GM12878 (cell line): Measurements from ENCODE around the gene HPS5. TPM values are rescaled to one million over a fixed set of nuclear protein-coding genes. Genes with fewer than 3 reads are reported as not detected.

Experiments
- ATAC-seq: fragments of 200-7000 bp; cut with Tn5 transposase; 3 replicates; pipeline ENCODE4 v1.9.1; 2020; ENCODE audit warnings: mild to moderate bottlenecking, moderate library complexity
- BruUV-seq: library from RNA; stranded (reverse); fragments of 400-500 nt; replicated peaks from 2 replicates; lab custom pipeline; 2021; lab: Mats Ljungman, UMichigan
- CTCF ChIA-PET: fragments of 300-600 bp; sonication (Branson Sonifier 250); formaldehyde crosslinking; extraction: SDS; loops from one replicate; lab custom pipeline; 2021; ENCODE audit warnings: inconsistent platforms; lab: Yijun Ruan, JAX
- POLR2A ChIA-PET: fragments of 350-600 bp; formaldehyde crosslinking; extraction: SDS; loops from one replicate; lab custom pipeline; 2021; ENCODE audit warnings: inconsistent platforms; lab: Charles Lee
- RAD21 ChIA-PET: fragments of 300-600 bp; sonication (Branson Sonifier 250); formaldehyde crosslinking; loops from one replicate; lab custom pipeline; 2023; ENCODE audit warnings: antibody characterized with exemption; ENCODE audit not compliant: unreplicated experiment; lab: Charles Lee
- SMC1A ChIA-PET: fragments of 300-600 bp; sonication (Branson Sonifier 250); formaldehyde crosslinking; loops from one replicate; lab custom pipeline; 2023; ENCODE audit not compliant: unreplicated experiment, uncharacterized antibody; lab: Charles Lee
- DNase-seq: peaks from one replicate; pipeline ENCODE4 v3.0.0-alpha.2; 2011; ENCODE audit warnings: low read depth, low spot score
- FAIRE-seq: peaks from 3 replicates; lab custom pipeline; 2011; peaks lifted over from hg19 to GRCh38; lab: Jason Lieb, UNC
- H2AFZ ChIP-seq: 2 replicates; pipeline ENCODE4 v1.6.0; 2011; ENCODE audit warnings: low read depth, low read length, control low read depth; ENCODE audit not compliant: control insufficient read depth
- H3K27ac ChIP-seq: 2 replicates; pipeline ENCODE4 v1.5.1; 2011; ENCODE audit warnings: control low read depth; ENCODE audit not compliant: control insufficient read depth, insufficient read depth
- H3K27me3 ChIP-seq, 2 experiments: replicated peaks in 1 of 2; 2 replicates each; pipeline versions ENCODE4 v1.6.0 to v1.6.1; 2011; ENCODE audit warnings: low read length in 1 of 2; ENCODE audit not compliant: control insufficient read depth in 2 of 2, insufficient read depth in 2 of 2
- H3K36me3 ChIP-seq, 2 experiments: 2 replicates each; pipeline ENCODE4 v1.5.1; 2011; ENCODE audit warnings: low read length in 1 of 2; ENCODE audit not compliant: control insufficient read depth in 2 of 2, insufficient read depth in 2 of 2
- H3K4me1 ChIP-seq: 2 replicates; pipeline ENCODE4 v1.6.1; 2011; ENCODE audit warnings: mild to moderate bottlenecking, low read length, moderate library complexity, mixed read lengths; ENCODE audit not compliant: control insufficient read depth, insufficient read depth
- H3K4me2 ChIP-seq: 2 replicates; pipeline ENCODE4 v1.6.0; 2011; ENCODE audit warnings: control low read depth; ENCODE audit not compliant: control insufficient read depth, insufficient read depth
- H3K4me3 ChIP-seq: fragments of 200-600 bp; sonication (generic); 2 replicates; pipeline ENCODE4 v1.5.1; 2016
- H3K79me2 ChIP-seq: 2 replicates; pipeline ENCODE4 v1.6.0; 2011; ENCODE audit warnings: low read length; ENCODE audit not compliant: control insufficient read depth, insufficient read depth
- H3K9ac ChIP-seq: 2 replicates; pipeline ENCODE4 v1.8.0; 2011; ENCODE audit warnings: low read length, control low read depth, mixed read lengths; ENCODE audit not compliant: control insufficient read depth, insufficient read depth
- H3K9me3 ChIP-seq: replicated peaks from 3 replicates; pipeline ENCODE4 v1.5.1; 2011; ENCODE audit warnings: mild to moderate bottlenecking, low read length; ENCODE audit not compliant: control insufficient read depth, insufficient read depth
- H4K20me1 ChIP-seq: 2 replicates; pipeline ENCODE4 v1.6.0; 2011; ENCODE audit not compliant: control insufficient read depth, insufficient read depth
- CHD2 ChIP-seq: IDR thresholded peaks from 2 replicates; pipeline ENCODE4 v1.6.1; 2011; ENCODE audit warnings: low read depth, low read length, improper control_type of control experiment, borderline replicate concordance
- CREM ChIP-seq: IDR thresholded peaks from 2 replicates; pipeline ENCODE4 v1.6.1; 2014; ENCODE audit warnings: antibody characterized with exemption, low read depth
- MLLT1 ChIP-seq: fragments of 450-650 bp; IDR thresholded peaks from 2 replicates; pipeline ENCODE4 v1.6.1; 2016; ENCODE audit warnings: mild to moderate bottlenecking
- MTA2 ChIP-seq: fragments of 450-650 bp; IDR thresholded peaks from 2 replicates; pipeline ENCODE4 v1.6.1; 2016; ENCODE audit warnings: low read depth, mild to moderate bottlenecking, moderate library complexity
- NBN ChIP-seq: fragments of 450-650 bp; IDR thresholded peaks from 2 replicates; pipeline ENCODE4 v1.6.1; 2016
- PML ChIP-seq: IDR thresholded peaks from 2 replicates; pipeline ENCODE4 v1.6.1; 2012; ENCODE audit warnings: low read length, inconsistent platforms
- POLR2AphosphoS2 ChIP-seq: IDR thresholded peaks from 2 replicates; pipeline ENCODE4 v1.6.1; 2011; ENCODE audit warnings: low read depth, mild to moderate bottlenecking, low read length, improper control_type of control experiment, moderate library complexity
- POU2F2 ChIP-seq: IDR thresholded peaks from 3 replicates; pipeline ENCODE4 v1.6.1; 2011; ENCODE audit warnings: low read depth, mild to moderate bottlenecking, low read length, borderline replicate concordance
- SPI1 ChIP-seq: IDR thresholded peaks from 2 replicates; pipeline ENCODE4 v1.6.1; 2011; ENCODE audit warnings: low read depth, mild to moderate bottlenecking, low read length, moderate library complexity, borderline replicate concordance; ENCODE audit not compliant: insufficient read depth
- STAT3 ChIP-seq: IDR thresholded peaks from 2 replicates; pipeline ENCODE4 v1.6.1; 2011; ENCODE audit warnings: low read depth, low read length, improper control_type of control experiment
- SUPT20H ChIP-seq: IDR thresholded peaks from 2 replicates; pipeline ENCODE4 v1.6.1; 2011; ENCODE audit warnings: low read depth, mild to moderate bottlenecking, low read length, moderate library complexity, borderline replicate concordance; ENCODE audit not compliant: control insufficient read depth
- TARDBP ChIP-seq: IDR thresholded peaks from 2 replicates; pipeline ENCODE4 v1.6.1; 2016; ENCODE audit warnings: borderline replicate concordance
- YBX1 ChIP-seq: fragments of 450-650 bp; IDR thresholded peaks from 2 replicates; pipeline ENCODE4 v1.6.1; 2016; ENCODE audit warnings: antibody characterized with exemption
- ZBTB4 ChIP-seq: fragments of 450-650 bp; formaldehyde crosslinking; IDR thresholded peaks from 2 replicates; pipeline ENCODE4 v1.4.0; 2022; ENCODE audit warnings: mild to moderate bottlenecking, moderate library complexity
- ZNF622 ChIP-seq: fragments of 450-650 bp; IDR thresholded peaks from 2 replicates; pipeline ENCODE4 v1.6.1; 2017; ENCODE audit warnings: mild to moderate bottlenecking, inconsistent platforms
- ZNF687 ChIP-seq: fragments of 450-650 bp; IDR thresholded peaks from 2 replicates; pipeline ENCODE4 v1.6.1; 2017; ENCODE audit warnings: mild to moderate bottlenecking, moderate library complexity
- ZZZ3 ChIP-seq: IDR thresholded peaks from 2 replicates; pipeline ENCODE4 v1.6.1; 2011; ENCODE audit warnings: low read depth; ENCODE audit not compliant: control insufficient read depth, insufficient read length
- WGBS: methylation state at CpG from one replicate; pipeline ENCODE4 v1.1.6; 2016; ENCODE audit warnings: low lambda C conversion rate; ENCODE audit not compliant: insufficient replicate concordance, insufficient coverage; ENCODE audit errors: missing lambda C conversion rate; 5-methylcytosine and 5-hydroxymethylcytosine counted together
- in situ Hi-C: fragments of 300-500 bp; cut with MboI; formaldehyde crosslinking; loops from 9 replicates; pipeline ENCODE4 v1.14.3; 2018; ENCODE audit warnings: mixed read lengths
- intact Hi-C: fragments of 100-400 bp; cut with micrococcal nuclease; formaldehyde crosslinking; loops from one replicate; pipeline ENCODE4 v1.14.2; 2022; ENCODE audit not compliant: unreplicated experiment
- polyA plus RNA-seq, 11 experiments: library from polyadenylated mRNA; depleted of rRNA in 4 of 11; unstranded in 6 of 11; stranded (reverse) in 5 of 11; fragments of >200 nt; fragmentation: Nextera tagmentation in 4 of 11; fragmentation: Illumina TruSeq in 1 of 11; extraction: Ambion mirVana in 4 of 11; extraction: Trizol in 1 of 11; gene quantifications; 1 replicate in 1 of 11; 2 replicates in 10 of 11; pipeline versions ENCODE4 v1.2.1 to v1.2.3, GENCODE V29; 2011 to 2016; ENCODE audit warnings: inconsistent platforms in 2 of 11, missing spikeins in 2 of 11, low read depth in 1 of 11
- total RNA-seq, 4 experiments: library from RNA; depleted of rRNA in 3 of 4; stranded (reverse); fragments of >200 nt in 3 of 4; fragmentation: Illumina TruSeq in 1 of 4; extraction: Trizol in 1 of 4; gene quantifications; 2 replicates each; pipeline versions ENCODE4 v1.2.1 to v1.2.3, GENCODE V29; 2013 to 2021

HPS5 gene
- total and polyA plus RNA-seq, 10 of the 15 experiments (the other 5 are each of a cell fraction or from before 2014, with no cell fraction given): 11.9 to 32.6 (median 23.5) TPM

- Histone ChIP-seq H3K36me3 (no peaks in the 10 kb centered on the region), H3K4me3 (peak overlapping the region; percentile 95), H3K4me1 (peaks cover 9% of the 10 kb centered on the region; the same call in 1 of the 2 replicates), H3K79me2 (peaks cover 91% of the 10 kb centered on the region), H3K27ac (peak overlapping the region; percentile 49), H3K9me3 (no peaks in the 10 kb centered on the region), H3K4me2 (peak overlapping the region; percentile 75), H2AFZ (no peak overlapping the region), H3K27me3 (no peaks in the 10 kb centered on the region), H3K9ac (peak overlapping the region; percentile 96), H4K20me1 (no peaks in the 10 kb centered on the region)
- WGBS: 7% methylated on average over 1 of the region's 1 CpG
- ChIA-PET RAD21 (no interaction called here), CTCF (interaction anchor here (1.0 kb wide), 1 partner anchor 80 kb away, joined by 4 read pairs; no protein-coding TSS in a partner anchor), POLR2A (no interaction called here), SMC1A (no interaction called here)
- in situ Hi-C loops: no loop called here
- ATAC-seq (peak; percentile 37), DNase-seq (no peak), FAIRE-seq (no peak)
- BruUV-seq: no TSS peak
- intact Hi-C loops: loop anchor here (5.0 to 10.0 kb wide), 2 partner anchors 203 to 310 kb away; partner anchors contain the start of genes SPTY2D1 and TSG101
- TF ChIP-seq YBX1: no peak
- peak; percentile 54; the same call in 1 of the 2 replicates for TF ChIP-seq SPI1
- TF ChIP-seq TARDBP: no peak
- no peak for TF ChIP-seq PML
- 0 out of 2 replicates have a peak, but pooled peaks have one; percentile 32 for TF ChIP-seq NBN
- no peak for TF ChIP-seq ZNF622
- TF ChIP-seq ZBTB4 (CRISPR knock-in tag): no peak
- no peak for TF ChIP-seq STAT3
- no peak for TF ChIP-seq CREM
- no peak for TF ChIP-seq CHD2
- no peak for TF ChIP-seq SUPT20H
- no peak for TF ChIP-seq ZNF687
- TF ChIP-seq MTA2: no peak
- TF ChIP-seq MLLT1: no peak
- TF ChIP-seq POLR2AphosphoS2: no peak
- no peak for TF ChIP-seq ZZZ3
- peak; percentile 46; the same call in 1 of the 3 replicates for TF ChIP-seq POU2F2
Measured at GRCh38 chr11:18324381-18324780, 2.4 kb upstream of the HPS5 start.
